Adrenal gland (tissue), 5 donors: ENCODE results near the gene DNAJB2.

ENCODE experiments used
- POLR2A ChIP-seq, 2 donors: fragments of 450-650 bp; IDR thresholded peaks; one replicate each; pipeline ENCODE4 v1.6.1; 2017; ENCODE audit warnings: antibody characterized with exemption in 2 of 2, mild to moderate bottlenecking in 2 of 2, moderate library complexity in 1 of 2
- TF ChIP-seq, protein P1 (sequence below), 6 experiments: fragments of 450-650 bp in 4 of 6; fragments of 200-600 bp in 2 of 6; sonication (generic) in 1 of 6; IDR thresholded peaks; 1 replicate in 5 of 6; 2 replicates in 1 of 6; pipeline versions ENCODE4 v1.5.1 to v1.8.0; 2016 to 2021; ENCODE audit warnings: antibody characterized with exemption in 6 of 6, mild to moderate bottlenecking in 2 of 6, moderate library complexity in 1 of 6
- donor health status: DM: no; HTN: no; CAD: no.

- TF ChIP-seq, protein P1, sequence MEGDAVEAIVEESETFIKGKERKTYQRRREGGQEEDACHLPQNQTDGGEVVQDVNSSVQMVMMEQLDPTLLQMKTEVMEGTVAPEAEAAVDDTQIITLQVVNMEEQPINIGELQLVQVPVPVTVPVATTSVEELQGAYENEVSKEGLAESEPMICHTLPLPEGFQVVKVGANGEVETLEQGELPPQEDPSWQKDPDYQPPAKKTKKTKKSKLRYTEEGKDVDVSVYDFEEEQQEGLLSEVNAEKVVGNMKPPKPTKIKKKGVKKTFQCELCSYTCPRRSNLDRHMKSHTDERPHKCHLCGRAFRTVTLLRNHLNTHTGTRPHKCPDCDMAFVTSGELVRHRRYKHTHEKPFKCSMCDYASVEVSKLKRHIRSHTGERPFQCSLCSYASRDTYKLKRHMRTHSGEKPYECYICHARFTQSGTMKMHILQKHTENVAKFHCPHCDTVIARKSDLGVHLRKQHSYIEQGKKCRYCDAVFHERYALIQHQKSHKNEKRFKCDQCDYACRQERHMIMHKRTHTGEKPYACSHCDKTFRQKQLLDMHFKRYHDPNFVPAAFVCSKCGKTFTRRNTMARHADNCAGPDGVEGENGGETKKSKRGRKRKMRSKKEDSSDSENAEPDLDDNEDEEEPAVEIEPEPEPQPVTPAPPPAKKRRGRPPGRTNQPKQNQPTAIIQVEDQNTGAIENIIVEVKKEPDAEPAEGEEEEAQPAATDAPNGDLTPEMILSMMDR (IDR thresholded peaks at IDR 0.05), result no peak
- TF ChIP-seq POLR2A (IDR thresholded peaks at IDR 0.05), result no peak
These were observed 26.6 kb upstream of the DNAJB2 start for GRCh38 chr2:219252570-219252899.
